K562 (cell line): ENCODE results near the gene TPGS1. TPM values are rescaled to one million over a fixed set of nuclear protein-coding genes. Genes with fewer than 3 reads are reported as not detected.

Source experiments
- ATAC-seq: fragments of 200-7000 bp; cut with Tn5 transposase; 3 replicates; pipeline ENCODE4 v1.9.1; 2020; ENCODE audit warnings: moderate library complexity
- BruUV-seq: library from RNA; stranded (reverse); fragments of 400-500 nt; replicated peaks from 2 replicates; lab custom pipeline; 2021; lab: Mats Ljungman, UMichigan
- CTCF ChIA-PET: fragments of 300-600 bp; formaldehyde crosslinking; extraction: SDS; loops from one replicate; lab custom pipeline; 2021; ENCODE audit warnings: low intra/inter-chr PET ratio; lab: Yijun Ruan, JAX
- POLR2A ChIA-PET: fragments of 300-600, 350-650 bp; sonication (Branson Sonifier 250); formaldehyde crosslinking; extraction: SDS; loops from one replicate; lab custom pipeline; 2021; ENCODE audit warnings: antibody characterized with exemption, inconsistent platforms; lab: Yijun Ruan, JAX
- DNase-seq, 4 experiments: peaks; one replicate each; pipeline versions ENCODE4 v3.0.0 to v3.0.0-alpha.2; 2011 to 2018; ENCODE audit warnings: low spot score in 3 of 4, mixed read lengths in 3 of 4; ENCODE audit errors: extremely low read depth in 1 of 4
- FAIRE-seq: peaks from 2 replicates; lab custom pipeline; 2011; peaks lifted over from hg19 to GRCh38; lab: Jason Lieb, UNC
- H2AFZ ChIP-seq: 2 replicates; pipeline ENCODE4 v1.6.0; 2011; ENCODE audit warnings: low read depth, low read length, control low read depth, inconsistent platforms
- H3K27ac ChIP-seq: fragments of 200-600 bp; 3 replicates; pipeline ENCODE4 v1.8.0; 2011; ENCODE audit warnings: low read depth, mild to moderate bottlenecking, control low read depth, inconsistent platforms, low read length, moderate library complexity, mixed read lengths; ENCODE audit errors: extremely low read depth
- H3K27me3 ChIP-seq, 2 experiments: fragments of 300-600 bp in 1 of 2; 2 replicates in 1 of 2; 3 replicates in 1 of 2; pipeline versions ENCODE4 v1.6.0 to v1.8.0; 2011; ENCODE audit warnings: inconsistent platforms in 2 of 2, low read length in 2 of 2, mild to moderate bottlenecking in 1 of 2, mixed read lengths in 1 of 2, moderate library complexity in 1 of 2; ENCODE audit not compliant: control insufficient read depth in 2 of 2, insufficient read depth in 2 of 2
- H3K36me3 ChIP-seq: fragments of 300-600 bp; 3 replicates; pipeline ENCODE4 v1.8.0; 2011; ENCODE audit warnings: mild to moderate bottlenecking, low read length, inconsistent platforms; ENCODE audit not compliant: control insufficient read depth, insufficient read depth
- H3K4me1 ChIP-seq, 2 experiments: fragments of 200-600 bp in 1 of 2; replicated peaks in 1 of 2; 2 replicates in 1 of 2; 3 replicates in 1 of 2; pipeline versions ENCODE4 v1.5.1 to v1.8.0; 2011; ENCODE audit warnings: inconsistent platforms in 2 of 2, low read length in 2 of 2, mild to moderate bottlenecking in 1 of 2, mixed read lengths in 1 of 2, moderate library complexity in 1 of 2; ENCODE audit not compliant: control insufficient read depth in 2 of 2, insufficient read depth in 2 of 2
- H3K4me2 ChIP-seq: 2 replicates; pipeline ENCODE4 v1.6.1; 2011; ENCODE audit warnings: low read length, control low read depth, inconsistent platforms, mixed read lengths; ENCODE audit not compliant: insufficient read depth
- H3K4me3 ChIP-seq: fragments of 200-600 bp; sonication (generic), shearing (Covaris generic); 2 replicates; pipeline ENCODE4 v1.5.1; 2016; ENCODE audit warnings: control low read depth, inconsistent platforms
- H3K79me2 ChIP-seq: fragments of 200-600 bp; 3 replicates; pipeline ENCODE4 v1.8.0; 2011; ENCODE audit warnings: low read length, inconsistent platforms; ENCODE audit not compliant: control insufficient read depth, insufficient read depth
- H3K9ac ChIP-seq, 2 experiments: 2 replicates each; pipeline versions ENCODE4 v1.6.0 to v1.6.1; 2011; ENCODE audit warnings: low read depth in 2 of 2, low read length in 2 of 2, control low read depth in 1 of 2, inconsistent platforms in 1 of 2, mild to moderate bottlenecking in 1 of 2, mixed read lengths in 1 of 2; ENCODE audit not compliant: insufficient read depth in 1 of 2
- H3K9me1 ChIP-seq: one replicate; pipeline ENCODE4 v1.6.0; 2011; ENCODE audit warnings: inconsistent platforms, mild to moderate bottlenecking, low read length, moderate library complexity; ENCODE audit not compliant: control insufficient read depth, insufficient read depth
- H3K9me3 ChIP-seq: replicated peaks from 2 replicates; pipeline ENCODE4 v1.5.1; 2011; ENCODE audit warnings: low read depth, low read length, inconsistent platforms; ENCODE audit not compliant: control insufficient read depth, insufficient read depth
- H4K20me1 ChIP-seq: replicated peaks from 2 replicates; pipeline ENCODE4 v1.6.1; 2011; ENCODE audit warnings: low read length, inconsistent platforms, mixed read lengths; ENCODE audit not compliant: control insufficient read depth, insufficient read depth
- CREM ChIP-seq: IDR thresholded peaks from 2 replicates; pipeline ENCODE4 v1.6.1; 2014; ENCODE audit warnings: antibody characterized with exemption, low read depth
- CSDE1 ChIP-seq, 2 experiments: fragments of 450-650 bp; IDR thresholded peaks; 2 replicates each; pipeline ENCODE4 v1.6.1; 2016; ENCODE audit warnings: mild to moderate bottlenecking in 1 of 2
- HDAC1 ChIP-seq, 2 experiments: fragments of 450-650 bp; IDR thresholded peaks; 2 replicates each; pipeline ENCODE4 v1.6.1; 2016 to 2017; ENCODE audit warnings: inconsistent platforms in 1 of 2, mild to moderate bottlenecking in 1 of 2, moderate library complexity in 1 of 2
- ILF3 ChIP-seq: fragments of 450-650 bp; IDR thresholded peaks from 2 replicates; pipeline ENCODE4 v1.6.1; 2018; ENCODE audit warnings: antibody characterized with exemption, mild to moderate bottlenecking, moderate library complexity, borderline replicate concordance
- ILK ChIP-seq: fragments of 450-650 bp; IDR thresholded peaks from 2 replicates; pipeline ENCODE4 v1.6.1; 2016; ENCODE audit warnings: missing genetic modification characterization, low read depth, mild to moderate bottlenecking, missing compliant biosample characterization, moderate library complexity, borderline replicate concordance
- KAT7 ChIP-seq: sonication (generic); formaldehyde crosslinking; IDR thresholded peaks from 2 replicates; pipeline ENCODE4 v1.8.0; 2022; ENCODE audit warnings: missing genetic modification reagents, mild to moderate bottlenecking, borderline replicate concordance
- NFATC3 ChIP-seq: fragments of 450-650 bp; IDR thresholded peaks from 2 replicates; pipeline ENCODE4 v1.6.1; 2017; ENCODE audit warnings: mild to moderate bottlenecking
- NRF1 ChIP-seq, 2 experiments: fragments of 450-650 bp; IDR thresholded peaks in 1 of 2; conservative IDR thresholded peaks in 1 of 2; 2 replicates each; pipeline ENCODE4 v1.6.1; 2014; ENCODE audit warnings: mild to moderate bottlenecking in 2 of 2
- SMARCA5 ChIP-seq: fragments of 450-650 bp; IDR thresholded peaks from 2 replicates; pipeline ENCODE4 v1.6.1; 2016
- SNIP1 ChIP-seq: fragments of 450-650 bp; IDR thresholded peaks from 2 replicates; pipeline ENCODE4 v1.7.1; 2017; ENCODE audit warnings: low read depth, mild to moderate bottlenecking
- ZNF143 ChIP-seq: sonication (generic); formaldehyde crosslinking; IDR thresholded peaks from 2 replicates; pipeline ENCODE4 v1.9.0; 2022; ENCODE audit warnings: mild to moderate bottlenecking, missing genetic modification reagents
- ZNF41 ChIP-seq: fragments of 250-450 bp; sonication (Bioruptor Pico); conservative IDR thresholded peaks from 2 replicates; pipeline ENCODE4 v1.4.0; 2020; ENCODE audit warnings: mild to moderate bottlenecking
- WGBS: fragments of 100-300 bp; shearing (Covaris generic); methylation state at CpG from one replicate; pipeline ENCODE4 v1.1.6; 2016; ENCODE audit warnings: low coverage, mixed read lengths; ENCODE audit not compliant: insufficient coverage; ENCODE audit errors: missing lambda C conversion rate; 5-methylcytosine and 5-hydroxymethylcytosine counted together
- in situ Hi-C: fragments of 300-500 bp; cut with MboI; formaldehyde crosslinking; loops from 4 replicates; pipeline ENCODE4 v1.15.0; 2018; ENCODE audit warnings: inconsistent platforms, mixed read lengths
- intact Hi-C: fragments of 100-400 bp; cut with micrococcal nuclease; formaldehyde crosslinking; loops from 2 replicates; pipeline ENCODE4 v1.14.2; 2022
- polyA plus RNA-seq, 8 experiments: library from polyadenylated mRNA; depleted of rRNA in 4 of 8; stranded (reverse) in 5 of 8; unstranded in 3 of 8; fragments of >200 nt; fragmentation: Nextera tagmentation in 2 of 8; fragmentation: Illumina TruSeq in 1 of 8; extraction: Ambion mirVana in 2 of 8; extraction: Trizol in 1 of 8; gene quantifications; 2 replicates each; pipeline versions ENCODE4 v1.2.1 to v1.2.3, GENCODE V29; 2011 to 2014; ENCODE audit warnings: inconsistent platforms in 1 of 8, missing spikeins in 1 of 8
- total RNA-seq, 7 experiments: library from RNA; depleted of rRNA in 6 of 7; stranded (reverse); fragments of >200 nt in 6 of 7; fragmentation: Illumina TruSeq in 2 of 7; extraction: Trizol in 2 of 7; gene quantifications; 2 replicates each; pipeline versions ENCODE4 v1.2.1 to v1.2.3, GENCODE V29; 2011 to 2021; ENCODE audit warnings: low replicate concordance in 1 of 7
- TF ChIP-seq, protein P1 (sequence below): fragments of 450-650 bp; IDR thresholded peaks from 2 replicates; pipeline ENCODE4 v1.6.1; 2017; ENCODE audit warnings: antibody characterized with exemption, mild to moderate bottlenecking
- TF ChIP-seq, protein P2 (sequence below): sonication (generic); formaldehyde crosslinking; IDR thresholded peaks from 2 replicates; pipeline ENCODE4 v1.8.1; 2023; ENCODE audit warnings: mild to moderate bottlenecking, missing genetic modification reagents
- TF ChIP-seq, protein P3 (sequence below): fragments of 450-650 bp; IDR thresholded peaks from 2 replicates; pipeline ENCODE4 v1.6.1; 2016; ENCODE audit warnings: low read depth, mild to moderate bottlenecking, moderate library complexity

Gene TPGS1
- total and polyA plus RNA-seq, 9 of the 15 experiments (the other 6 are each of a cell fraction or from before 2014, with no cell fraction given) = 0.30 to 31.6 (median 1.2) TPM; not detected in 2

DNA sequence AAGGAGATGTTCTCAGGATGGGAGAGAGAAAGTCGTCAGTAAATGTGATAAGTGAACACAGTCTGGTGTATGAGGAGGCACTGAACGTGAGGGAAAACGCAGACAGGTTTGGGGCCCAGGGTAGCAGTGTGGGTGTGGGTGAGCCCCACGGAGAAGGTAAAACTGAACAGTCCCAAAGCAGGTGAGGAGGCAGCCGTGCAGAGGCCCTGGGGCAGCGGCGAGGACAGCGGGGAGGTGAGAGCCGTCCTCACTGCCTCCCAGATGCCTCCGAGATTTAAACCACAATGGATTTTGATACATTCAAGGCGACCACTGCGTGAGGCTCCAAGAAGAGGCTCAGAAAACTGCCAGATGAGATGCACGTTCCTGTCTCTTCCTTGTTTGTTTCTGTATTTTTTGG, 31.9 kb upstream of the TPGS1 start (continued):
- TF ChIP-seq, protein P1, sequence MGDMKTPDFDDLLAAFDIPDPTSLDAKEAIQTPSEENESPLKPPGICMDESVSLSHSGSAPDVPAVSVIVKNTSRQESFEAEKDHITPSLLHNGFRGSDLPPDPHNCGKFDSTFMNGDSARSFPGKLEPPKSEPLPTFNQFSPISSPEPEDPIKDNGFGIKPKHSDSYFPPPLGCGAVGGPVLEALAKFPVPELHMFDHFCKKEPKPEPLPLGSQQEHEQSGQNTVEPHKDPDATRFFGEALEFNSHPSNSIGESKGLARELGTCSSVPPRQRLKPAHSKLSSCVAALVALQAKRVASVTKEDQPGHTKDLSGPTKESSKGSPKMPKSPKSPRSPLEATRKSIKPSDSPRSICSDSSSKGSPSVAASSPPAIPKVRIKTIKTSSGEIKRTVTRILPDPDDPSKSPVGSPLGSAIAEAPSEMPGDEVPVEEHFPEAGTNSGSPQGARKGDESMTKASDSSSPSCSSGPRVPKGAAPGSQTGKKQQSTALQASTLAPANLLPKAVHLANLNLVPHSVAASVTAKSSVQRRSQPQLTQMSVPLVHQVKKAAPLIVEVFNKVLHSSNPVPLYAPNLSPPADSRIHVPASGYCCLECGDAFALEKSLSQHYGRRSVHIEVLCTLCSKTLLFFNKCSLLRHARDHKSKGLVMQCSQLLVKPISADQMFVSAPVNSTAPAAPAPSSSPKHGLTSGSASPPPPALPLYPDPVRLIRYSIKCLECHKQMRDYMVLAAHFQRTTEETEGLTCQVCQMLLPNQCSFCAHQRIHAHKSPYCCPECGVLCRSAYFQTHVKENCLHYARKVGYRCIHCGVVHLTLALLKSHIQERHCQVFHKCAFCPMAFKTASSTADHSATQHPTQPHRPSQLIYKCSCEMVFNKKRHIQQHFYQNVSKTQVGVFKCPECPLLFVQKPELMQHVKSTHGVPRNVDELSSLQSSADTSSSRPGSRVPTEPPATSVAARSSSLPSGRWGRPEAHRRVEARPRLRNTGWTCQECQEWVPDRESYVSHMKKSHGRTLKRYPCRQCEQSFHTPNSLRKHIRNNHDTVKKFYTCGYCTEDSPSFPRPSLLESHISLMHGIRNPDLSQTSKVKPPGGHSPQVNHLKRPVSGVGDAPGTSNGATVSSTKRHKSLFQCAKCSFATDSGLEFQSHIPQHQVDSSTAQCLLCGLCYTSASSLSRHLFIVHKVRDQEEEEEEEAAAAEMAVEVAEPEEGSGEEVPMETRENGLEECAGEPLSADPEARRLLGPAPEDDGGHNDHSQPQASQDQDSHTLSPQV = no peak
- TF ChIP-seq CREM (no peak), ILF3 (no peak)

DNA sequence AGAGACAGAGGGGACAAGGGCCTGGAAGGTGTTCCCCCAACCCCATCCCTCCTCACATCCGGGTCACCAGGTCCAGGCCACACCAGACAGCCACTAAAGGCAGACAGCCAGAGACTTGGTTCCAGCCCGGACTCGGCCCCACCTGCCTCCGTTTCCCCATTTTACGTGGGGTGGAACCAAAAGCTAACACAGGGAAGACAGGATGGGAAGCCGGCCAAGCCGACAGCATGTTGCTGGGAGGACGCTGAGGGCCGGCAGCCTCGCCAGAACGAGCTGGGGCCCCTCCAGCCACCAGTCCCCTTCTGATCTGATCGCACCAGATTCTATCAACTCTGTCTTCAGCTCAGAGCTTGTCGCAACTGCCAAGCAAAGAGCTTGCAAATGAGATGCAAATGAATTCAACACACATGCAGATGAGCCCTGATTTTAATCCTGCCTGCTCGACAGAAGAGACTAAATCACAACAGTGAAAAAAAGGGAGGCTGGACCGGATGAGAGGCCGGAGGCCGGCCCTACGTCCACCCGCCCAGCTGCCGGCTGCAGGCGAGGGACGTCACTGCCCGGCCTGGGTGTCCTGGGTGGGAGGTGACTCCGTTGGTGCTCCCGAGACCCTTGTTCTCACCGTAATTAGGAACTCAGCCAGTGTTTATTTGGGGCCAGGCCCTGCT, 28.9 kb upstream of the TPGS1 start:
- Histone ChIP-seq H4K20me1 (no peaks in the 10 kb centered on the region; the same call in 1 of the 2 replicates), H3K9me3 (peaks cover 6% of the 10 kb centered on the region; the same call in 1 of the 2 replicates), H3K4me3 (no peak overlapping the region), H3K9ac (peak overlapping the region in 1 of 2 experiments; percentile 66; a peak in 2 of 4 replicates), H3K9me1 (no peaks in the 10 kb centered on the region), H3K27ac (no peak overlapping the region), H3K79me2 (no peaks in the 10 kb centered on the region), H3K4me1 (peaks cover 0 to 35% of the 10 kb centered on the region in 2 experiments; a peak in 2 of 5 replicates), H3K4me2 (no peak overlapping the region), H2AFZ (no peak overlapping the region), H3K36me3 (no peaks in the 10 kb centered on the region), H3K27me3 (peaks cover 0 to 23% of the 10 kb centered on the region in 2 experiments; a peak in 2 of 5 replicates)
- ChIA-PET POLR2A (interaction anchor here (0.5 to 0.6 kb wide), 3 partner anchors 31 to 165 kb away, joined by 3 read pairs; no protein-coding TSS in a partner anchor), CTCF (no interaction called here)
- intact Hi-C loops (no loop called here), in situ Hi-C loops (no loop called here)
- BruUV-seq = no TSS peak
- DNase-seq = no peak
- no peak for ATAC-seq
- no peak for FAIRE-seq
- WGBS = 23% methylated on average over 26 of the region's 26 CpGs
- TF ChIP-seq SMARCA5 = no peak
- no peak for TF ChIP-seq NRF1 (conservative IDR thresholded peaks at IDR 0.05 in 1 of 2, IDR thresholded peaks at IDR 0.05 in 1 of 2)
- no peak for TF ChIP-seq HDAC1 (IDR thresholded peaks at IDR 0.05)
- TF ChIP-seq, protein P2, sequence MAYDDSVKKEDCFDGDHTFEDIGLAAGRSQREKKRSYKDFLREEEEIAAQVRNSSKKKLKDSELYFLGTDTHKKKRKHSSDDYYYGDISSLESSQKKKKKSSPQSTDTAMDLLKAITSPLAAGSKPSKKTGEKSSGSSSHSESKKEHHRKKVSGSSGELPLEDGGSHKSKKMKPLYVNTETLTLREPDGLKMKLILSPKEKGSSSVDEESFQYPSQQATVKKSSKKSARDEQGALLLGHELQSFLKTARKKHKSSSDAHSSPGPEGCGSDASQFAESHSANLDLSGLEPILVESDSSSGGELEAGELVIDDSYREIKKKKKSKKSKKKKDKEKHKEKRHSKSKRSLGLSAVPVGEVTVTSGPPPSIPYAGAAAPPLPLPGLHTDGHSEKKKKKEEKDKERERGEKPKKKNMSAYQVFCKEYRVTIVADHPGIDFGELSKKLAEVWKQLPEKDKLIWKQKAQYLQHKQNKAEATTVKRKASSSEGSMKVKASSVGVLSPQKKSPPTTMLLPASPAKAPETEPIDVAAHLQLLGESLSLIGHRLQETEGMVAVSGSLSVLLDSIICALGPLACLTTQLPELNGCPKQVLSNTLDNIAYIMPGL (CRISPR knock-in tag) = no peak
- TF ChIP-seq ZNF143 (CRISPR knock-in tag) = no peak
- no peak for TF ChIP-seq SNIP1
- TF ChIP-seq CSDE1 (IDR thresholded peaks at IDR 0.05) = no peak
- TF ChIP-seq, protein P3, sequence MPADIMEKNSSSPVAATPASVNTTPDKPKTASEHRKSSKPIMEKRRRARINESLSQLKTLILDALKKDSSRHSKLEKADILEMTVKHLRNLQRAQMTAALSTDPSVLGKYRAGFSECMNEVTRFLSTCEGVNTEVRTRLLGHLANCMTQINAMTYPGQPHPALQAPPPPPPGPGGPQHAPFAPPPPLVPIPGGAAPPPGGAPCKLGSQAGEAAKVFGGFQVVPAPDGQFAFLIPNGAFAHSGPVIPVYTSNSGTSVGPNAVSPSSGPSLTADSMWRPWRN = no peak
- no peak for TF ChIP-seq ILK (tag)
- no peak for TF ChIP-seq NFATC3
- TF ChIP-seq ZNF41 (CRISPR knock-in tag) = no peak
- no peak for TF ChIP-seq KAT7 (CRISPR knock-in tag)
